H9 (cell line): ENCODE measurements around the gene WBP2. TPM values are rescaled to one million over a fixed set of nuclear protein-coding genes. Genes with fewer than 3 reads are reported as not detected.

ENCODE experiments used
- DNase-seq: peaks from one replicate; pipeline ENCODE4 v3.0.0-alpha.2; 2017
- H2AFZ ChIP-seq: one replicate; pipeline ENCODE4 v1.6.1; 2013; ENCODE audit warnings: mild to moderate bottlenecking, low read length, control low read depth, moderate library complexity
- H2AK5ac ChIP-seq: 2 replicates; pipeline ENCODE4 v1.6.1; 2013; ENCODE audit warnings: low read length, control low read depth, mixed read lengths; ENCODE audit not compliant: insufficient read length
- H2BK120ac ChIP-seq: one replicate; pipeline ENCODE4 v1.6.1; 2013; ENCODE audit warnings: low read depth, mild to moderate bottlenecking, low read length, control low read depth, inconsistent platforms; ENCODE audit not compliant: poor library complexity, severe bottlenecking
- H2BK12ac ChIP-seq: 2 replicates; pipeline ENCODE4 v1.6.1; 2013; ENCODE audit warnings: low read length, control low read depth, mixed read lengths, low read depth; ENCODE audit not compliant: insufficient read length
- H2BK15ac ChIP-seq: 2 replicates; pipeline ENCODE4 v1.6.1; 2013; ENCODE audit warnings: low read depth, low read length, control low read depth
- H2BK20ac ChIP-seq: one replicate; pipeline ENCODE4 v1.6.1; 2013; ENCODE audit warnings: low read depth, mild to moderate bottlenecking, low read length, control low read depth, inconsistent platforms; ENCODE audit not compliant: poor library complexity, severe bottlenecking
- H2BK5ac ChIP-seq: 2 replicates; pipeline ENCODE4 v1.6.1; 2013; ENCODE audit warnings: low read length, control low read depth, mixed read lengths; ENCODE audit not compliant: insufficient read length
- H3K14ac ChIP-seq: 2 replicates; pipeline ENCODE4 v1.6.1; 2013; ENCODE audit warnings: low read length, control low read depth; ENCODE audit not compliant: insufficient read depth
- H3K18ac ChIP-seq: 2 replicates; pipeline ENCODE4 v1.6.1; 2013; ENCODE audit warnings: low read depth, mild to moderate bottlenecking, mixed read lengths, low read length, control low read depth; ENCODE audit not compliant: insufficient read length
- H3K23ac ChIP-seq: 2 replicates; pipeline ENCODE4 v1.6.1; 2013; ENCODE audit warnings: low read length, control low read depth, mixed read lengths, low read depth; ENCODE audit not compliant: insufficient read length
- H3K23me2 ChIP-seq: 2 replicates; pipeline ENCODE4 v1.6.1; 2013; ENCODE audit warnings: low read depth, mild to moderate bottlenecking, mixed read lengths, low read length, control low read depth; ENCODE audit not compliant: insufficient read length, poor library complexity, severe bottlenecking
- H3K27ac ChIP-seq: 2 replicates; pipeline ENCODE4 v1.5.1; 2013; ENCODE audit warnings: low read length, control low read depth, mixed read lengths, low read depth; ENCODE audit not compliant: insufficient read length
- H3K27me3 ChIP-seq: 2 replicates; pipeline ENCODE4 v1.6.1; 2013; ENCODE audit warnings: low read length, control low read depth, inconsistent platforms; ENCODE audit not compliant: insufficient read depth
- H3K4ac ChIP-seq: 2 replicates; pipeline ENCODE4 v1.6.1; 2013; ENCODE audit warnings: low read depth, mild to moderate bottlenecking, control low read depth, inconsistent platforms, low read length, moderate library complexity
- H3K4me1 ChIP-seq: 2 replicates; pipeline ENCODE4 v1.6.1; 2013; ENCODE audit warnings: low read length, control low read depth, inconsistent platforms; ENCODE audit not compliant: insufficient read depth
- H3K4me2 ChIP-seq: 2 replicates; pipeline ENCODE4 v1.6.1; 2013; ENCODE audit warnings: low read length, control low read depth, mixed read lengths; ENCODE audit not compliant: insufficient read length, insufficient read depth
- H3K56ac ChIP-seq: 2 replicates; pipeline ENCODE4 v1.6.1; 2013; ENCODE audit warnings: low read depth, mild to moderate bottlenecking, mixed read lengths, low read length, control low read depth; ENCODE audit not compliant: insufficient read length
- H3K79me1 ChIP-seq: 2 replicates; pipeline ENCODE4 v1.6.1; 2013; ENCODE audit warnings: low read depth, mild to moderate bottlenecking, moderate library complexity, low read length, control low read depth, inconsistent platforms; ENCODE audit not compliant: insufficient read depth, poor library complexity, severe bottlenecking
- H3K79me2 ChIP-seq: 2 replicates; pipeline ENCODE4 v1.6.1; 2013; ENCODE audit warnings: low read length, control low read depth, inconsistent platforms; ENCODE audit not compliant: insufficient read depth
- H3K9ac ChIP-seq: 2 replicates; pipeline ENCODE4 v1.6.1; 2013; ENCODE audit warnings: low read length, control low read depth, mixed read lengths; ENCODE audit not compliant: insufficient read length; ENCODE audit errors: extremely low read depth
- H3K9me3 ChIP-seq: one replicate; pipeline ENCODE4 v1.6.1; 2013; ENCODE audit warnings: low read depth, low read length, inconsistent platforms; ENCODE audit not compliant: control insufficient read depth
- H3T11ph ChIP-seq: one replicate; pipeline ENCODE4 v1.6.1; 2013; ENCODE audit warnings: mild to moderate bottlenecking, low read length, control low read depth, inconsistent platforms
- H4K20me1 ChIP-seq: one replicate; pipeline ENCODE4 v1.6.1; 2013; ENCODE audit not compliant: control insufficient read depth, insufficient read length, insufficient read depth
- H4K5ac ChIP-seq: 2 replicates; pipeline ENCODE4 v1.6.1; 2013; ENCODE audit warnings: low read depth, mild to moderate bottlenecking, mixed read lengths, low read length, control low read depth; ENCODE audit not compliant: insufficient read length
- H4K8ac ChIP-seq: replicated peaks from 2 replicates; pipeline ENCODE4 v1.6.1; 2013; ENCODE audit warnings: low read length, control low read depth, mixed read lengths, low read depth; ENCODE audit not compliant: insufficient read length
- H4K91ac ChIP-seq: 2 replicates; pipeline ENCODE4 v1.6.1; 2013; ENCODE audit warnings: low read depth, mild to moderate bottlenecking, moderate library complexity, mixed read lengths, low read length, control low read depth; ENCODE audit not compliant: insufficient read length
- H3K27ac Mint-ChIP-seq, 3 experiments: 2 replicates in 2 of 3; 3 replicates in 1 of 3; pipeline ENCODE4 v1.8.0; 2020 to 2021; ENCODE audit warnings: mixed read lengths in 3 of 3, mild to moderate bottlenecking in 1 of 3, moderate library complexity in 1 of 3
- H3K27me3 Mint-ChIP-seq: 2 replicates; pipeline ENCODE4 v1.8.0; 2021; ENCODE audit warnings: low read depth, mild to moderate bottlenecking, moderate library complexity, mixed read lengths
- H3K36me3 Mint-ChIP-seq, 3 experiments: 2 replicates in 2 of 3; 3 replicates in 1 of 3; pipeline ENCODE4 v1.8.0; 2020 to 2021; ENCODE audit warnings: low read depth in 3 of 3, mixed read lengths in 3 of 3; ENCODE audit not compliant: insufficient read depth in 1 of 3
- H3K4me1 Mint-ChIP-seq, 2 experiments: 2 replicates each; pipeline ENCODE4 v1.8.0; 2020; ENCODE audit warnings: mixed read lengths in 2 of 2
- H3K4me3 Mint-ChIP-seq, 2 experiments: 2 replicates in 1 of 2; 3 replicates in 1 of 2; pipeline ENCODE4 v1.8.0; 2020 to 2021; ENCODE audit warnings: mild to moderate bottlenecking in 2 of 2, mixed read lengths in 2 of 2, moderate library complexity in 1 of 2
- H3K9me3 Mint-ChIP-seq, 2 experiments: 2 replicates in 1 of 2; 3 replicates in 1 of 2; pipeline ENCODE4 v1.8.0; 2020; ENCODE audit warnings: mild to moderate bottlenecking in 2 of 2, mixed read lengths in 2 of 2, moderate library complexity in 1 of 2
- CTCF ChIP-seq: fragments of 200-600 bp; sonication (generic); conservative IDR thresholded peaks from 3 replicates; pipeline ENCODE4 v1.8.0; 2021; ENCODE audit warnings: antibody characterized with exemption, mild to moderate bottlenecking
- WGBS: extraction: QIAGEN DNeasy Blood & Tissue Kit; methylation state at CpG from one replicate; pipeline ENCODE4 v1.1.7; 2013; ENCODE audit warnings: missing lambda C conversion rate, low lambda C conversion rate, mixed read lengths; ENCODE audit not compliant: insufficient read length; ENCODE audit errors: extremely low coverage; 5-methylcytosine and 5-hydroxymethylcytosine counted together
- total RNA-seq: library from RNA; stranded (reverse); gene quantifications from 2 replicates; pipeline ENCODE4 v1.2.1, GENCODE V29; 2021

Gene WBP2
- total RNA-seq, 1 experiment from 2014 or later: 63.2 TPM

- Mint-ChIP-seq H3K36me3 (peaks cover 20 to 74% (median 71%) of the 10 kb centered on the region in 3 experiments), H3K27ac (no peak overlapping the region), H3K27me3 (no peaks in the 10 kb centered on the region), H3K9me3 (no peaks in the 10 kb centered on the region; a peak in 1 of 5 replicates), H3K4me3 (no peak overlapping the region), H3K4me1 (no peaks in the 10 kb centered on the region)
- H2AFZ ChIP-seq: no peak overlapping the region
- H3K56ac ChIP-seq: no peak overlapping the region
- no peaks in the 10 kb centered on the region for H3K79me2 ChIP-seq
- no peak overlapping the region for H3K9ac ChIP-seq
- H3K27me3 ChIP-seq: no peaks in the 10 kb centered on the region
- no peak overlapping the region for H3K4me2 ChIP-seq
- H3K23me2 ChIP-seq: no peaks in the 10 kb centered on the region
- H3K18ac ChIP-seq: no peak overlapping the region
- H2BK12ac ChIP-seq: no peak overlapping the region
- no peak overlapping the region for H2BK5ac ChIP-seq
- H3T11ph ChIP-seq: no peak overlapping the region
- no peaks in the 10 kb centered on the region for H4K20me1 ChIP-seq
- no peak for TF ChIP-seq CTCF
- H3K27ac ChIP-seq: no peak overlapping the region
- H2BK15ac ChIP-seq: no peak overlapping the region
- no CpG with 5 or more reads among the region's 16 CpGs for WGBS
- H4K8ac ChIP-seq: no peak overlapping the region
- no peak overlapping the region for H3K23ac ChIP-seq
- no peak overlapping the region for H2BK20ac ChIP-seq
- no peak overlapping the region for H2AK5ac ChIP-seq
- no peak overlapping the region for H4K5ac ChIP-seq
- H3K4me1 ChIP-seq: no peaks in the 10 kb centered on the region
- H3K79me1 ChIP-seq: no peaks in the 10 kb centered on the region
- no peak overlapping the region for H4K91ac ChIP-seq
- H3K9me3 ChIP-seq: no peaks in the 10 kb centered on the region
- no peak overlapping the region for H2BK120ac ChIP-seq
- H3K4ac ChIP-seq: no peak overlapping the region
- DNase-seq: no peak
- H3K14ac ChIP-seq: no peak overlapping the region
Observed at GRCh38 chr17:75819678-75820077, 35.5 kb downstream of the WBP2 start.
